Activated T-cell treated with anti-CD3 and anti-CD28 coated beads for 1 hour (primary cell): ENCODE results near the gene SVEP1.
"Not testable (repeated sequence)": the region's sequence is repeated elsewhere in the genome, so short reads cannot be mapped to it uniquely, and the experiment has no call there.

Source experiments
- DNase-seq: peaks from one replicate; pipeline ENCODE4 v3.0.0-alpha.2; 2020; ENCODE audit warnings: low read depth

SVEP1 gene

DNA sequence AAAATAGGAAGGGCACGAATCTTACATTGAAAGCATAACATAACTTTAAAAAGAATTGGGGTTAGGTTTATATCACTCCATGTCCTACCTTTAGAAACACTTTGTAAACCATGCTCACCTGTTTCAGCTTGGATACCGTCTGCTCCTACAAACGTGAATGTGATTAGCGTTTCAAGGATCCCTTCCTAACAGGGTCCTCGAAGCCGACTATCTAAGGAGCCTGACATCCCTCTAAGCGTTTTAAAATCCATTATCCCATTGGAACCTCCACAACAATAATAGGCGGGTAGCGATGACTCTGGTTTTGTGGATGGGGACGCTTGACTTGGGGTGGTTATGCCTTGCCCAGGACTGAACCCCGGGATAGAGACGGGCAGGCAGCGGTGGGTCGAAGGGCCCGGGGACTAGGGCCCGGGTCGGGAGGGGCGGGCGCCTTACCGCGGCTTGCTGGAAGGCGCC is 937 bp downstream of the SVEP1 start:
- no peak for DNase-seq

DNA sequence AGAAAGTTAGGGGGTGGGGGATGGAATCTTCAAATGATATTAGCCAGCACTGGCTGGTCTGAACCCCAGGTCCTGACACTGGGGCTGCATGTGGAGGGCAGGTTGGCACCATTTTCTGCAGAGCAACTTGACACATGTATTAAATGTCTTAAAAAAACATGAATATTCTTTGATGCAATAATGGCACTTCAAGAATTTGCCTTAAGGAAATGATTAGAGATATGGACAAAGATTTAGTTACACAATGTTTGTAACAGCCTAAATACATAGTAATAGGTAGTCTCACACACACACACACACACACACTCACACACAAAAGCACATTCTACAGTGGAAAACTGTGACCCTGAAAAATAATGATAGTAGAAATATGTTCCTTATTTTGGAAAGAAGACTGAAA is 3.6 kb downstream of the SVEP1 start:
- no peak for DNase-seq

DNA sequence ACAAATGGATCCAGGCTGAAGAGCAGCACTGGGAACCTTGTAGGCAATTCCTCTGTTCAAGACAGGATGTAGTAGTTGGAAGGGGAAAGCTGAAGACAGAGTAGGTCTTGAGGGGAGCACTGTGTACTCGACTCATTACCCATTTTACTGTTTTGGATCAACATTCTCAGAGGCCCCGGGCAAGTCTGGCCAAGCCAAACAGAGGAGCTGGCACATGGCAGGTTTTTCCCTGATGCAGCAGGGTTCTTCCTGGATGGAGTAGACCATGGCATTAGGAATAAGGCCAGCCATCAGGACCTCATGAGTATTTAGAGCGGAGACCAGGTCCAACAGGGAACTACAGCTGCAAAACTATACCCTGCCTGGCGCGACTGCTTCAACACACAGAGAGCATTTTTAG is 4.4 kb downstream of the SVEP1 start:
- DNase-seq = no peak

DNA sequence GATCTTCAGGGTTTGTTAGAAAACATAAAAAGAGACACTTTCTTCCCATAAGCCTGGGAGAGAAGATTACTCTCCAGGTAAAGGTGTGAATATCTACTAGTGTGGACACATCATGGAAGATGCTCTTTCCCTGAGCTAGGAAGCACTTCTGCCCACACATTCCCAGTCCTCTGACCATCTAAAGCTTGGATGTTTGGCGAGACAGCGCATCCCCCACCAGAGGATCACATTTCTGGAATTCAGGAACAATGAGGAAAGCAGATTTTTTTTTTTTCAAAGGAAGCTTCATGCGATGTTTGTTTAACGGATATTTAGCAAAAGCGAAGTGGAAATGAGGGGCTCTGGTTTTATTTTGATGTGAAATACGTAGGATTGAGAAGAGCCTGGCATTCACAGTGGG is 6.2 kb downstream of the SVEP1 start:
- DNase-seq = no peak

DNA sequence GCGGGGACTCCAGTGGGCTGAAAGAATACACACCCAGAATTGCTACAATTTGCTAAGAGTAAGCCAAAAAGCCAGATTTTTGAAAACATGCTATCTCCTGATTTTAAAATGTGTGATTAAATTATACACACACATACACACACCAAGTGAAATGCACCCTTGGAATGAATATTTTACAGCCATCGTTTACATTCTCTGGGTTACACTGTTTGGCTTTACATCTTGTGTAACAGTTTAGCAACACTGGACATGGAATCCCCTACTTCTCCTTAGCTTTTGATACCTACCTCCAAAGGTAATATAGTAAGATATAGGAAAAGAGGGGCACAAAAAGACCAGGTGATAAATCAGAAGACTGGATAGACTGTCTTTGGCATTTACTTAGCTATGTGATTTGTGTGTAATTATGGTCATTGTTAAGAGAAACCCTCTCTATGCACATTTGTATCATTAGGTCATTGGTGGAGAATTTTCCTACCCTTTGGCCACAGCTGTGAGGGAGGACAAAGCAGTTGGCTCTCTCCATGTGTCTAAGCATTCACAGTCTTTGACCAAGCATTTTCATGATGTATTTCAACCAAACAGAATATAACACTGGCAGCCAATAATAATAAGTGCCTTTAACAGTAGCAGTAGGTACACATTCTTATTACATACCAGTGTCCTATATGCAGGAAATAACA is 7.6 kb downstream of the SVEP1 start:
- no peak for DNase-seq

DNA sequence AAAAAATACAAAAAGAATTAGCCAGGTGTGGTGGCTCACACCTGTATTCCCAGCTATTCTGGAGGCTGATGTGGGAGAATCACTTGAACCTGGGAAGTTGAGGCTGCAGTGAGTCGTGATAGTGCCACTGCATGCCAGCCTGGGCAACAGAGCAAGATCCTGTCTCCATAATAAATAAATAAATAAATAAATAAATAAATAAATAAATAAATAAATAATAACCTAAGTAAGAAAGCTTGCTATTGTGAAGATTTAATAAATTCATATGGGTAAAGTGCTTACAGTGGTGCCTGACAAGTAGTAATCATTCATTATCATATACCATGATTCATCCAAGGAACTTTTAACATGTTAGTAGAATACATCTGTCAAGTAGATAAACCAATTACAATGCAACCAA is 13.4 kb downstream of the SVEP1 start:
- no peak for DNase-seq

DNA sequence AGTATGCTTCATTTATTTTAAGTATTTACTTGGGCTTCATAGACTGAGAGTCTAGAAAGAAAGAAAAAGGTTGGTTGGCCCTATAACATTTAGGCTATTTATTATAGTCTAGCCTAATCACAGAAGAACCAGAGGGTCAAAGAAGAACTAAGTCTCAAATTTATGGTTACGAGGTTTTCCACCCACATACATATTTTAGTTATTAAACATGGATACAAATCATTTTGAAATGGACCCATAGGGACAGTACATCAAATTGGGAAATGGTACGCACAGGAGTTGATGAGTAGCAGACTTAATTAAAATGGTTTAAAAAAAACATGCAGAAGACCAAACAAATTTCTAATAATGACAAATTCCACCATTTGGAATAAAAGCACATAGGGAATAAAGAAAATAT is 17.7 kb downstream of the SVEP1 start:
- no peak for DNase-seq

DNA sequence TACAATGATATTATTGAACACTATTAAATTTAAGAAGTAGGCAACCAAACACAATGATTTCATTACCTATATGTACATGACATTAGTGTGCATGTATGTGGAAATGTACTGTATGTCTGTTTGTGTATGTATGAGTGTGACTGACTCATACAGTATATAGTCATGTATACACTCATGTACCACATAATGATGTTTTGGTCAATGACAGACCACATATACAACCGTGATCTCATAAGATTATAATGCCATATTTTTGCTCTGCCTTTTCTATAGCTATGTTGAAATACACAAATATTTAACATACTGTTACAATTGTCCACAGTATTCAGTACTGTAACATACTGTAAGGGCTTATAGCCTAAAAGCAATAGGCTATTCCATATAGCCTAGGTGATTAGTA is 19.7 kb downstream of the SVEP1 start:
- no peak for DNase-seq

DNA sequence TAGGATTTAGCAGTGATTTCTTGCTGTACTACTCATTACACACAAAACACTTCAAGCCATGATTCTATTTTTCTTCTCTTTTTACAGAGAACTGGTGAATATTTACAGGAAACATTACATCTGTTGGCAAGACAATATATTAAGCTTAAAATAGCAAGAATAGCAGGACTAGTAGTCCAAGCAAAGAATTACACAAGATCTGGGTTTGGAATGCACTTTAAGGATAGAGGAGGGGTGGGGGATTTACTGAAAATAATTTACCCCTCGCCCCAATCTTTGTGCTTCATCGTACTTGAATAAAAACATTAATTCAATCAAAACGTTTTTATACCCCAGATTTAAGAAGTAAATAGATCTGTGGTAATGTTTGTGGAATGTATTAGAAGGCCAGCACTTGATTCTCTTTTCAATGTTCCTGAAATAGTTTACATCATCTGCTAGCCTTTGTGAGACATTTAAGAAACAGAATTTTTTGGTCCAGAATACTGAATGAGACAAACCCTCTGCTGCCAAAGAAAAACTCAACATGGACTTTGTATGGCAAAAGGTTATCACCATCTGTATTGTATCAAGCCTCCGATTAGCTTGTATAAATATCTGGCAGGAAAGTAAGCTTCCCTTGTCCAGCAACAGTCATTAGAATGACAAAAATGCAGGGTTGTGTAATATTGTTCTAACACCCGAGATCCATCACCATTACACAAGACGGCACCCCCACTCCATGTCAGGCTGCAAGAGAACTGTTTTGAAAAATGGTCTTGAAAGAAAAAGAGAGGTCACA is 23.8 kb downstream of the SVEP1 start:
- no peak for DNase-seq

DNA sequence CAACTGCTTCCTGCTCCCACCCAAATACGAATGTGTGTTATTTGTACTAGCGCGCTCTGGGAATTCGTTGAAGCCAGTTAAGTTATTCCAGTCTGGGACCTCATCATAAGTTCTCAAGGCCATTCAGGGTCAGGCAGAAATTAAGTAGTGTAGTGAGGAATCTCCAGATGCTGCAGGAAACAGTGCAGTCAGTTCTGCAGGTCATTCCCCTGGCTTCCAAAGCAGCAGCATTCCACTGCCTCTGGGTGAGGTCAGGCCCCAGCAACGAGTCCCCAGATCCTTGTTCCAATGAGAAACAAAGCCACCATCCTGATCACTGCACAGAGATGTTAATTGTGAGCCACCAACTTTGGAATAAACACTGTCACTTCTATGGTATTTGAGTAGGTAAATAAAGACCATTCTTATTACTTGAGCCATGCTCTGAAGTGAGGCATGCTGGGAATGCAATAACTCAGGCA is 33.1 kb downstream of the SVEP1 start:
- no peak for DNase-seq

DNA sequence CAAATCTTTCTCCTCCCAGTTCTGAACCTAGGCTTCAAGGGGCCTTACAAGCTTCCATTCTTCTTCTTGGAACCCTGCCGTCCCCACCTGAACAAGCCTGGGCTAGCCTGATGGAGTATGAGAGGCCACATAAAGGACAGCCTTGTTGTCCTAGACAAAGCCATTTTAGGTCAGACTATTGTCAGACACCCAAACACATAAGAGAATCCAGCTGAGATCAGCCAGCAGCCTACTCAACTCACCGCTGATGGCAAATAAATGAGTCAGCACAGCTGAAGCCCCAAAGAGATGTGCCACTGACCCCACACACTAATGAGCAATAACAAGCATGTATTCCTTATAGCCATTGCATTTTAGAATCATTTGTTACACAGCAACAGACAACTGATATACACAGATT is 33.8 kb downstream of the SVEP1 start:
- DNase-seq = no peak

DNA sequence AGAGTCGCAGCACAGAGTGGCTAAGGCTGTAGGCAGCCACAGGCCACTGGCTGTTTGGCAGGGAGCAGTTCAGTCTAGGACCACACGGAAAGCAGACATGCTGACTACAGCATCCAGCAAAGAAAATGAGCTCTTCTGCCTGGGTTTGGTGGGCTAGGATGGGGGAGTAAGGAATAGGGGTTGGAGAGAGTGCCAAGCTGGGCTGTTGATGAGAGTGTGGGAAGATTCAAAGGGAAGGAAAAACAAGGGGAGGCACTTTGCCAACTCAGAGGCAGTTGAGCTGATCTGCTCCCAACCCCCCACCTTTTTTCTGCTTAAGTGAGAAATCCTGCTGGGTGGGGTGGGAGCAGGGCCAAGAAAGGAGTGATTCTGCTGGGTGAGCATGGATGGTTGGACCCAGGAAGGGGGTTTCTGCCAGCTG is 35.9 kb downstream of the SVEP1 start:
- DNase-seq = no peak

DNA sequence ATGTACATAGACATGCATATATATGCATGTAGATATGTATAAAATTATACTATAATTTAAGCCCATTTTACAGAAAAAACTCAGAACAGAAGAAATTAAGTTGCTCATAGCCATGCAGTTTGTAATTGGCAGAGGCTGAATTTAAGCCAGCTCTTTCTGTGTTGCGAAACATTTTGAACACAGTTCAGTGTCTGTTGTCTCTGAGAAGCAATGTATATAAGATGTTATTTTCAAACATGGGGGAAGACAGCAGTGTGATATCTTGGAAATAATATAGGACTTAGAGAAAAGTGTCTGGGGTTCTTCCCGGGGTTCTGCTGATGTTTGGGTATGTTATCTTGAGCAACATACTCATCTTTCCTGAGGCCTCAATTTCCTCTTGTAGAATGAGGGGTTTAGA is 37.6 kb downstream of the SVEP1 start:
- DNase-seq = no peak

DNA sequence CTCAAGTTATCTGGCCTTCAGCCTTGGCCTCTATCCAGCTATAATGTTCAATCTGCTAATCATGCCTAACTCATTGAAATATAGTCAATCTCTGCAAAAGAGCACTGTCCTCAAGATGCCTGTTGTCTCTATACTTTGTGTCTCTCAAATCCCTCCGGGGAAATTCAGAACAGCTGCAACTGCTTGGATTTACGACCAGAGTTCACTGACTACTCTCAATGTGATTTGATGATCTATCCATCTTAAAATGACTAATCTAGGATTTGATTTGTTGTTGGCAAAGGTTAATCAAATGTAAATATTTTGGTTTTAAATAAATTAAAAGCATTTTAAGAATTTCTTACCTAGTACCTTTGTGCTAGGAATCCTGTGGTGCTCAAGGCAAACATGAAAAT is 40.9 kb downstream of the SVEP1 start:
- DNase-seq = no peak

DNA sequence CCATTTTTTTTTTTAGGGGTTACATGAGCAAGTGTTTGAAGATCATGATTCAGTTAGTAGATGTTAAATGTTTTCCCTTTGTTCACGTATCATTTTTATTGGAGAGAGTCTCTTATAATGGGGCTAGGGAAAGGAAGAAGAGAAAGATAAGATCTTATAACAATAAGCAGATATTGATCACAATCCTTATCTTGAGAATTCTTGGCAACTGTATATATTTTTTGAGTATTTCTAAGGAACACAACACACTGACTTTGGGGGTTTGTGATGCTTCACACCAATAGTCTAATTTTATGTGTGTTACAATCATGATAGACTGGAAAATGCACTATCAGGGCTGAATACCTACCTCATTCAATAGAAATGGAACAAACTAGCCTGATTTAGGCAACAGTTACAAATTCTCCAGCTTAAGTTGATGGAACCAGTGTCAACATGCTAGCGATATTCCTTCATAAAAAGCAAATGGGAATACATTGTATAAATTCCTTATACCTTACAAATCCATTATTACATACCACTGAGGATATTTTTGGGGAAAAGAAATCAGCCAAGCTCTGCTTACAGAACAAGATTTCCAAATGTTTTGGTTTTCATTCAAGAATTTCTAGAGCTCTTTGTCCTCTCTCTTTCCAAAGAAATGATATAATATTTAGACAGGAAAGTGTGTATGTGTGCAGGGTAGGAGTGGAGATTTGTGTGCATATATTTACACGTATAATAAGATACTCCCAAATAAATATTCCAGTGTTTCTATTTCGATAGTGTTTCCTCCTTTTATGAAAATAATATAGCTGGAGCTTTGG is 41.5 kb downstream of the SVEP1 start:
- DNase-seq = no peak

DNA sequence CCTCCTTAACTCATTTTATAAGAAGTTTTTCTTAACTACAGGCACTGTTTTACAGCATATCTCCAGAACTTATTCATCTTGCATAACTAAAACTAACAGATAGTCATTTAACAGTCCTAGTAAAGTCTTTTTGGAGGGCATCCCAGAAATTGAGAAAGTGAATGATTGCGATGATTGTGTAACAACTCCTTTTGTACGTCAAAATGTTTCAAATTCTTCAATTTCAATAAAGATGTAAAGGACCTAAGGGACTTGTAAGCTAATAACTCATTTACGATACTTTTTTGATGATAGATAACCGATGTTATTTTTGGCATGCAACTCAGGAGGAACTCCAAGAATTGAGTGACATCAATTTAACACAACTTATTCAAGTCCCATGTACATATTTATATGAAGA is 42.7 kb downstream of the SVEP1 start:
- DNase-seq = no peak

DNA sequence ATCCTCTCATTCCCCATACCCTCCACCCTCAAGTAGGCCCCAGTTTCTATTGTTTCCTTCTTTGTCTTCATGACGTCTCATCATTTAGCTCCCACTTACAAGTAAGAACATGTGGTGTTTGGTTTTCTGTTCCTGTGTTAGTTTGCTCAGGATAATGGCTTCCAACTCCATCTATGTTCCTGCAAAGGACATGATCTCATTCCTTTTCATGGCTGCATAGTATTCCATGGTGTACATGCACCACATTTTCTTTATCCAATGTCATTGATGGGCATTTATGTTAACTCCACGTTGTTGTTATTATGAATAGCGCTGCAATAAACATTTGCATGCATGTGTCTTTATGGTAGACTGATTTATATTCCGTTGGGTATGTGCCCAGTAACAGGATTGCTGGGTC is 45.4 kb downstream of the SVEP1 start:
- not testable (repeated sequence) for DNase-seq

DNA sequence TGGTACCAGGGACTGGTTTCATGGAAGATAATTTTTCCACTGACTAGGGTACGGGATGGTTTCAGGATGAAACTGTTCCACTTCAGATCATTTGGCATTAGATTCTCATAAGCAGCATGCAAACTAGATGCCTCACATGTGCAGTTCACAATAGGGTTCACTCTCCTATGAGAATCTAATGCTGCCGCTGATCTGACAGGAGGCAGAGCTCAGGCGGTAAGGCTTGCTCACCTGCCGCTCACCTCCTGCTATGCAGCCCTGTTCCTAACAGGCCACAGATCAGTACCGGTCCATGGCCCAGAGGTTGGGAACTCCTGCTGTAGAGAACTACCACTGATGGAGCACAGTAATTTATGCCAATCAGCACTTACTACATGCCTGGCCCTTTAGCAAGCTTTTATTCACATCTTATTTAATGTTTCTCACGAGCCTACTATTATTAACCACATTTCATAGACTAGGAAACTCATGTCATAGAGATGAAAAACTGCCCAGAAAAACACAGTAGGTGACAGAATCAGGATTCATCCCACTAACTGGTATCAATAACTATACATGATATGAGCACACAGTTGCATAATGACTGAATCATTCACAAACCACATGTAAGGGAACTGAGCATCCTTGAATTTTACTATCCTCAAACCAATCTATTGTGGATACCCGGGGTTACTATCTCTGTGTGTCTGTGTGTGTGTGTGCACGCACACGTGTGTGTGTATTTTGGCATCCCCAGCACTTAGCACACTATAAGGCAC is 46.5 kb downstream of the SVEP1 start:
- no peak for DNase-seq

DNA sequence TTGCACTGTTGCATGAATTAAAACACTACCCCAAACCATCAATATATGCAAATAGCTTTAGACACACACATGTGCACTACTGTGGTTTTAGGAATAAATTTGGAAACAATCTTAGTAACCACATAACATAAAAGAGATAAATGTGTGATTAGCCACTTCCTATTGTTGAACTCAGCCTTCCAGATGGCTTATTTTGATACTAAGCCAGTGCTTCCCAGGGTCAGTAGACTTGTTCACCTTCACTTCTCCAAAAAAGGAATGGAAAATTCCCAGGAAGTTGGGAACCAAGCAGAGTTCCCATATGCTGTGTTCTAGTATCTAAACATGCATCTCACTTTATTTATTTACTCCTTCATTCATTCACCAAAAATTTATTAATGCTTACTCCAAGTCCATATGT is 47.8 kb downstream of the SVEP1 start:
- no peak for DNase-seq

DNA sequence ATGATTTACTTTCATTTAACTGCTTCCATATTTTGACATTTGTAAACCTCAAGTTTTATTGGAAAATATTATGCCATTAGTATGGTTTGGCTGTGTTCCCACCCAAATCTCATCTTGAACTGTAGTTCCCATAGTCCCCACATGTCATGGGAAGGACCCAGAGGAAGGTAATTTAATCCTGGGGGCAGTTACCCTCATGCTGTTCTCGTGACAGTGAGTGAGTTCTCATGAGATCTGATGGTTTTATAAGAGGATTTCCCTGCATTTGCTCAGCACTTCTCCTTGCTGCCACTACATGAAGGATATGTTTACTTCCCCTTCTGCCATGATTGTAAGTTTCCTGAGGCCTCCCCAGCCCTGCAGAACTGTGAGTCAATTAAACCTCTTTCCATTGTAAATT is 48.3 kb downstream of the SVEP1 start:
- DNase-seq = not testable (repeated sequence)

DNA sequence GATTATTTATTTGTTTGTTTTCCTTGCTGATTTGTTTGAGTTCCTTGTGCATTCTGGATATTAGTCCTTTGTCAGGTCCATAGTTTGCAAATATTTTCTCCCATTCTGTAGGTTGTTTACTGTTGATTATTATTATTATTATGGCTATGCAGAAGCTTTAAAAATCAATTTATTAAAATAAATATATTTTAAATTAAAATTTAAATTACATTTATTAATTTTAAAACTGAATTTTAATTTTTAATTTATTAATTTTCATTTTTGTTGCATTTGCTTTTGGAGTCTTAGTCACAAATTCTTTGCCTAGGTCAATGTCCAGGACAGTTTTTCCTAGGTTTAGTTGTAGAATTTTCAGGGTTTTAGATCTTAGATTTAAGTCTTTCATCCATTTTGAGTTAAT is 50.9 kb downstream of the SVEP1 start:
- no peak for DNase-seq

DNA sequence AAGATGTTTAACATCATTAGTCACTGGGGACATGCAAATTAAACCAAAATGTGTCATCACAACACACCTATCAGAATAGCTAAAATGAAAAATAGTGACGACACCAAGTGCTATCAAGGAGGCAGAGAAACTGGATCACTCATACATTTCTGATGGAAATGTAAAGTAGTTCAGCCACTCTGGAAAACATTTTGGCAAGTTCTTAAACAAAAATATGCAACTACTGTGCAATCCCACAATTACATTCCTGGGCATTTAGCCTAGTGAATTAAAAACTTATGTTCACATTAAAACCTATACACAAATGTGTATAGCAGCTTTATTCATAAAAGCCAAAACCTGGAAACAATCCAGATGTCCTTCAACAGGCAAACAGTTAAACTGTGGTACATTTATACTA is 53.1 kb downstream of the SVEP1 start:
- no peak for DNase-seq
